Lung (tissue), 12 donors: ENCODE measurements around the gene AOX1. TPM values are rescaled to one million over a fixed set of nuclear protein-coding genes. Genes with fewer than 3 reads are reported as not detected.

ENCODE experiments used
- ATAC-seq: fragments of 200-7000 bp; cut with Tn5 transposase; one replicate; pipeline ENCODE4 v1.9.1; 2020; ENCODE audit warnings: moderate number of reproducible peaks; ENCODE audit not compliant: insufficient read depth, low FRiP score
- DNase-seq, 3 donors: peaks; one replicate each; pipeline ENCODE4 v3.0.0-alpha.2; 2013 to 2017
- H3K27ac ChIP-seq, 2 donors: one replicate each; pipeline ENCODE4 v1.5.1; 2013; ENCODE audit warnings: mild to moderate bottlenecking in 2 of 2, moderate library complexity in 2 of 2, control low read depth in 1 of 2, inconsistent platforms in 1 of 2, low read depth in 1 of 2, low read length in 1 of 2
- H3K27me3 ChIP-seq, 3 donors: one replicate each; pipeline ENCODE4 v1.5.1; 2013; ENCODE audit warnings: low read length in 2 of 3; ENCODE audit not compliant: control insufficient read depth in 3 of 3, insufficient read depth in 3 of 3
- H3K36me3 ChIP-seq, 4 donors: one replicate each; pipeline ENCODE4 v1.5.1; 2013; ENCODE audit warnings: low read length in 4 of 4, mild to moderate bottlenecking in 1 of 4, moderate library complexity in 1 of 4; ENCODE audit not compliant: control insufficient read depth in 4 of 4, insufficient read depth in 4 of 4
- H3K4me1 ChIP-seq, 5 donors: one replicate each; pipeline ENCODE4 v1.5.1; 2013; ENCODE audit warnings: low read length in 5 of 5, mild to moderate bottlenecking in 2 of 5, moderate library complexity in 1 of 5; ENCODE audit not compliant: control insufficient read depth in 5 of 5, insufficient read depth in 5 of 5
- H3K4me3 ChIP-seq: one replicate; pipeline ENCODE4 v1.5.1; 2013; ENCODE audit warnings: mild to moderate bottlenecking, control low read depth, moderate library complexity
- H3K9ac ChIP-seq, 2 donors: one replicate each; pipeline ENCODE4 v1.5.1; 2013; ENCODE audit warnings: low read length in 2 of 2, control low read depth in 1 of 2; ENCODE audit not compliant: insufficient read depth in 1 of 2
- H3K9me3 ChIP-seq, 4 donors: one replicate each; pipeline ENCODE4 v1.5.1; 2013; ENCODE audit warnings: low read length in 3 of 4, mild to moderate bottlenecking in 1 of 4, moderate library complexity in 1 of 4; ENCODE audit not compliant: control insufficient read depth in 4 of 4, insufficient read depth in 3 of 4
- WGBS, 2 donors: extraction: QIAGEN DNeasy Blood & Tissue Kit; methylation state at CpG; one replicate each; pipeline ENCODE4 v1.1.7; 2013; 5-methylcytosine and 5-hydroxymethylcytosine counted together
- polyA plus RNA-seq, 2 donors: library from polyadenylated mRNA; stranded (reverse); fragments of 200-250 nt; gene quantifications; one replicate each; pipeline ENCODE4 v1.2.1, GENCODE V29; 2013
- total RNA-seq, 2 donors: library from RNA; depleted of rRNA in 1 of 2; stranded (reverse); fragments of >200 nt in 1 of 2; gene quantifications; one replicate each; pipeline ENCODE4 v1.2.1, GENCODE V29; 2014 to 2021
- TF ChIP-seq, protein P1 (sequence below): IDR thresholded peaks from 2 replicates; pipeline ENCODE4 v1.5.1; 2012; ENCODE audit warnings: mild to moderate bottlenecking; ENCODE audit errors: control extremely low read depth, extremely low read depth
- donor health status: control.
- donor health status: control.
- donor health status: Bipolar disorder and iron deficiency.
- donor health status: healthy.
- donor health status: DM: yes; HTN: yes; CAD: no.

Gene AOX1
- total and polyA plus RNA-seq, 4 donors, result 8.0 to 48.5 (median 10.6) TPM

DNA sequence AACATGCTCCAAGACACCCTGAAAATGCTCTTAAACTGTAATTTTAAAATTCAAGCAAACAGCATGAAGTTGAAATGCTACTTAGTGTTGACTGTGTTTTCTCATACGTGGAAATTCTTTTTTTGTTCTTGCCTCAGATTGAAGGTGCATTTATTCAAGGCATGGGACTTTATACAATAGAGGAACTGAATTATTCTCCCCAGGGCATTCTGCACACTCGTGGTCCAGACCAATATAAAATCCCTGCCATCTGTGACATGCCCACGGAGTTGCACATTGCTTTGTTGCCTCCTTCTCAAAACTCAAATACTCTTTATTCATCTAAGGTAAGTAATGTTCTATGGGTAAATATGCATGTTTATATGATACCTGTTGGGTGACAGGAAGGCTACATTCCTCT lies 82.7 kb downstream of the AOX1 start:
- Histone ChIP-seq H3K4me3 (no peak overlapping the region), H3K27ac (no peak overlapping the region)
- ATAC-seq, result no peak

DNA sequence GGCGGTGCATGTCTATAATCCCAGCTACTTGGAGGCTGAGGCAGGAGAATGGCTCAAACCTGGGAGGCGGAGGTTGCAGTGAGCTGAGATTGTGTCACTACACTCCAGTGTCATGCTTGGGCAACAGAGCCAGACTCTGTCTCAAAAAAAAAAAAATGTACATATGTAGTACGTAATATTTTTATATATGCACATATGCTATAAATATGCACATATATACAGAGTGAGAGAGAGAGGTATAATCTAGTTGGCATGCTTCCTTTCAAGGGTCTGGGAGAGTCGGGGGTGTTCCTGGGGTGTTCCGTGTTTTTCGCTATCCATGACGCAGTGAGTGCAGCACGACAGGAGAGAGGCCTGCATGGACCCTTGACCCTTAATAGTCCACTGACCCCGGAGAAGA lies 83.5 kb downstream of the AOX1 start:
- Histone ChIP-seq H3K27ac (no peak overlapping the region), H3K9ac (no peak overlapping the region), H3K4me3 (no peak overlapping the region), H3K9me3 (peaks cover 0 to 2% (median 0%) of the 10 kb centered on the region in 4 donors), H3K27me3 (no peaks in the 10 kb centered on the region), H3K36me3 (peaks cover 0 to 7% (median 2%) of the 10 kb centered on the region in 4 donors), H3K4me1 (no peaks in the 10 kb centered on the region)
- no peak for ATAC-seq
- TF ChIP-seq, protein P1, sequence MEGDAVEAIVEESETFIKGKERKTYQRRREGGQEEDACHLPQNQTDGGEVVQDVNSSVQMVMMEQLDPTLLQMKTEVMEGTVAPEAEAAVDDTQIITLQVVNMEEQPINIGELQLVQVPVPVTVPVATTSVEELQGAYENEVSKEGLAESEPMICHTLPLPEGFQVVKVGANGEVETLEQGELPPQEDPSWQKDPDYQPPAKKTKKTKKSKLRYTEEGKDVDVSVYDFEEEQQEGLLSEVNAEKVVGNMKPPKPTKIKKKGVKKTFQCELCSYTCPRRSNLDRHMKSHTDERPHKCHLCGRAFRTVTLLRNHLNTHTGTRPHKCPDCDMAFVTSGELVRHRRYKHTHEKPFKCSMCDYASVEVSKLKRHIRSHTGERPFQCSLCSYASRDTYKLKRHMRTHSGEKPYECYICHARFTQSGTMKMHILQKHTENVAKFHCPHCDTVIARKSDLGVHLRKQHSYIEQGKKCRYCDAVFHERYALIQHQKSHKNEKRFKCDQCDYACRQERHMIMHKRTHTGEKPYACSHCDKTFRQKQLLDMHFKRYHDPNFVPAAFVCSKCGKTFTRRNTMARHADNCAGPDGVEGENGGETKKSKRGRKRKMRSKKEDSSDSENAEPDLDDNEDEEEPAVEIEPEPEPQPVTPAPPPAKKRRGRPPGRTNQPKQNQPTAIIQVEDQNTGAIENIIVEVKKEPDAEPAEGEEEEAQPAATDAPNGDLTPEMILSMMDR, result no peak
- 84 to 90% methylated on average over 9 of the region's 9 CpGs for WGBS, 2 donors
- DNase-seq, result no peak

More for the DNA sequence above, 82.7 kb downstream of the AOX1 start:
- DNase-seq, result no peak
- Histone ChIP-seq H3K27me3 (no peaks in the 10 kb centered on the region), H3K9me3 (peaks cover 0 to 2% (median 0%) of the 10 kb centered on the region in 4 donors), H3K9ac (no peak overlapping the region), H3K36me3 (peaks cover 0 to 7% (median 2%) of the 10 kb centered on the region in 4 donors), H3K4me1 (no peaks in the 10 kb centered on the region)
- TF ChIP-seq, protein P1, result no peak
- 62 to 72% methylated on average over 3 of the region's 3 CpGs for WGBS, 2 donors

DNA sequence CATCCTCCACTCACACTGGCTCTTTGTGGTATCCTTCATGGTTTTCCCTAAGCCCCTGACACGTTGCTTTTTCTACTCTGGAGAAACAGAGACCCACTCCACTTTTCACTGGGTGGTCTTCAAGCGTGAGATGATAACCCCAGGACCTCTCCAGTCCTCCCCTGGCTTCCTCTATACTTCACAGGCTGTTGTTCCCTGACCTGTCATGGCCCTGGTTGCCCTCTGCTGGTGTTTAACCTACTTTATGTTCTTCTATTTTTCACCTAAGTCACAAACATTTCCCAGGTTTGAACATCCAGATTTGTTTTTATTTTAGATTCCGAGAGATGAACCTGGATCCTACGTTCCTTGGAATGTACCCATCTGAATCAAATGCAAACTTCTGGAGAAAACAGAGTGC lies 84.5 kb downstream of the AOX1 start:
- Histone ChIP-seq H3K27ac (no peak overlapping the region), H3K9ac (no peak overlapping the region), H3K36me3 (peaks cover 0 to 7% (median under 1%) of the 10 kb centered on the region in 4 donors), H3K27me3 (no peaks in the 10 kb centered on the region), H3K9me3 (peaks cover 0 to 2% (median 0%) of the 10 kb centered on the region in 4 donors), H3K4me3 (no peak overlapping the region), H3K4me1 (no peaks in the 10 kb centered on the region)
- TF ChIP-seq, protein P1, result no peak
- ATAC-seq, result no peak
- 60 to 79% methylated on average over 4 of the region's 4 CpGs for WGBS, 2 donors
- DNase-seq, result no peak

DNA sequence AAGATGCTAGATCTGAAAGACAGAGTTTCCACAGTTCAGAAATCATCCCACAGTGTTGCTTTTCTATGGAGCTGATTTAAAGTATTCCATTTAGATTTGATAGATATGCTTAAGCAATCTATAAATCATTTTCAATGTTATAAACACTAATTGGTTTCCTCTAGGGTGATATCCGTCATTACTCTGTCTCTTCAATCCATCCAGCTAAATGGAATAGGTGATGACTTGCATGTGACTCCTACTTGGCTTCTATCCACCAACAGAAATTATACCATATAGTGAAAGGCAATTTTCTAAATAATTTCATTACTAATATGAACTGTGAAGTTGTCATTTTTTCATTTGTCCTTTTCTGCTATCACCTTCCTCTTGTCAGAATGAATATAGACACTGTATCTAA lies 84.9 kb downstream of the AOX1 start:
- Histone ChIP-seq H3K36me3 (peaks cover 0 to 5% (median under 1%) of the 10 kb centered on the region in 4 donors), H3K4me1 (no peaks in the 10 kb centered on the region), H3K9me3 (peaks cover 0 to 2% (median 0%) of the 10 kb centered on the region in 4 donors), H3K4me3 (no peak overlapping the region), H3K9ac (no peak overlapping the region), H3K27me3 (no peaks in the 10 kb centered on the region), H3K27ac (no peak overlapping the region)
- TF ChIP-seq, protein P1, result no peak
- 66 to 93% methylated on average over 1 of the region's 1 CpG for WGBS, 2 donors
- ATAC-seq (no peak), DNase-seq (no peak)
